ENCODE data around the gene NDUFS6.

NDUFS6 gene

GRCh38 chr5:1799602-1800471 lies 1.4 kb upstream of the NDUFS6 start, which contains the start of gene MRPL36:
Gene MRPL36 (minus strand): TSS chr5:1799837. CDS start chr5:1798935, 902 bp downstream.
- peak within 1 kb of the TSS; percentile 77 for H3K27ac ChIP-seq (ENCODE audit: low read depth, low read length)
- peaks cover 18% of the 10 kb centered on the region for H3K4me1 ChIP-seq (ENCODE audit: control insufficient read depth, insufficient read depth, low read length, unreplicated experiment)

DNA sequence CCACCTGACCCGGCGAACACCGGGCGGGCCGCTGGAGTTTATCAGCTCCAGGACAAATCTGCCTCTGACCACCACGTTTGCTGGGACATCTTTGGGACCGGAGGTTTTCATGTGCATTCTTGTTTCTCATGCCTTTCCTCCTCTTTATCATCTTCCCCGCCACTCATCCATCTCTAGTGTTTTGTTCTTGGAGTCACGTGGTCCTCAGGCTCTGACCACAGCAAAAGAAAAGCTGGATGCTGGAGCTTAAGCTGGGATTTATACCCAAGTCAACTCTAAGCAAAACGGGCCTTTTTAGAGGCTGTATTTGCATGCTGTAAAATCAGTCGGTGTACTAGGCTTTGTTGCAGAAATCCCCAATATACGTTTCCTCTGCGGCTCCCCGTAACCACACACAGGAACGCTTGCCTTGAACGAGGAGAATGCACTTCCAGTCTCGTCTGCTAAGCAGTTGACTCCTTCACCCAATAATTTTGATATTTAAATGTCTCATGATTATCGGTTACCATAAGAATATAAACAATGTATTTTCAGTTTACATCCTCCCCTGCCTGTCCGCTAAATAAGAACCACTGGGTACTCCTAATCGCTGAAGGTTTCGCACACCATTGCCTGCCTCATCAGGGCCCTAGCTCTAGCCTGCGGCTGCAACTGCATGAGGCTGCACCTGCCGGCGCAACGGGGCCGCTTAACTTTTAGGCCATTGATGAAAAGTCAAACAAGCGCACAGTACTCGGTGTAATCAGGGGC lies 560 bp upstream of the NDUFS6 start:
- peaks cover 8% of the 10 kb centered on the region; the same call in 1 of the 2 replicates for H3K36me3 ChIP-seq (ENCODE audit: insufficient read depth, low read length)
- H3K27me3 ChIP-seq (ENCODE audit: insufficient read depth, low read length) = no peaks in the 10 kb centered on the region
- H3K4me1 ChIP-seq (ENCODE audit: control insufficient read depth, insufficient read depth, low read length, unreplicated experiment) = peaks cover 15% of the 10 kb centered on the region
- H2AFZ ChIP-seq (ENCODE audit: low read length, unreplicated experiment) = peak overlapping the region; percentile 95
- peaks cover 71% of the 10 kb centered on the region for H3K79me2 ChIP-seq (ENCODE audit: control insufficient read depth, insufficient read depth, low read length, unreplicated experiment)
- H3K4me3 ChIP-seq (ENCODE audit: low read depth, low read length) = peak overlapping the region; percentile 87
- peak overlapping the region; percentile 77 for H3K27ac ChIP-seq (ENCODE audit: low read depth, low read length)

More at GRCh38 chr5:1799602-1800471, 1.4 kb upstream of the NDUFS6 start, which contains the start of gene MRPL36:
- Histone ChIP-seq H3K27me3 (ENCODE audit: insufficient read depth, low read length) (no peaks in the 10 kb centered on the region), H3K4me3 (ENCODE audit: low read depth, low read length) (peak within 1 kb of the TSS; percentile 87), H3K36me3 (ENCODE audit: insufficient read depth, low read length) (peaks cover 8% of the 10 kb centered on the region; the same call in 1 of the 2 replicates), H2AFZ (ENCODE audit: low read length, unreplicated experiment) (peak within 1 kb of the TSS; percentile 95), H3K79me2 (ENCODE audit: control insufficient read depth, insufficient read depth, low read length, unreplicated experiment) (peaks cover 64% of the 10 kb centered on the region)

DNA sequence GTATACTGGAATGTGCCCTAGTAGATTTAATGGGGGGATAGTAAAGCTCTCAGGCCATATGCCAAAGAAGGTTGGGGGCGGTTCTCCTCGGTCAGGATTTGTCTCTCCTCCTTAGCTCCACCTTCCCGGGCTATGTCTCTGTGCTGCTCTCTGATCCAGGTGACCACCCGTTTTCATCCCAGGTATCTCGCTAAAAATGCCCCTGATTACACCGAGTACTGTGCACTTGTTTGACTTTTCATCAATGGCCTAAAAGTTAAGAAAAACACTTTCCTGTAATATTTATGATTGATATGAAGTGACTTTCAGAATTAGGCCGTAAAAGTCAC lies 724 bp downstream of the NDUFS6 start:
- H2AFZ ChIP-seq (ENCODE audit: low read length, unreplicated experiment) = peak overlapping the region; percentile 95
- no peaks in the 10 kb centered on the region for H3K27me3 ChIP-seq (ENCODE audit: insufficient read depth, low read length)
- H3K27ac ChIP-seq (ENCODE audit: low read depth, low read length) = 0 out of 2 replicates have a peak overlapping the region, but pooled peaks have one; percentile 13
- H3K36me3 ChIP-seq (ENCODE audit: insufficient read depth, low read length) = peaks cover 13% of the 10 kb centered on the region; the same call in 1 of the 2 replicates
- peaks cover 15% of the 10 kb centered on the region for H3K4me1 ChIP-seq (ENCODE audit: control insufficient read depth, insufficient read depth, low read length, unreplicated experiment)
- H3K4me3 ChIP-seq (ENCODE audit: low read depth, low read length) = peak overlapping the region; percentile 87
- H3K79me2 ChIP-seq (ENCODE audit: control insufficient read depth, insufficient read depth, low read length, unreplicated experiment) = peaks cover 78% of the 10 kb centered on the region

- Histone ChIP-seq H3K4me1 (ENCODE audit: control insufficient read depth, insufficient read depth, low read length, unreplicated experiment) (peaks cover 6% of the 10 kb centered on the region), H3K36me3 (ENCODE audit: insufficient read depth, low read length) (peaks cover 6% of the 10 kb centered on the region; the same call in 1 of the 2 replicates), H2AFZ (ENCODE audit: low read length, unreplicated experiment) (no peak overlapping the region), H3K4me3 (ENCODE audit: low read depth, low read length) (no peak overlapping the region), H3K27me3 (ENCODE audit: insufficient read depth, low read length) (no peaks in the 10 kb centered on the region), H3K27ac (ENCODE audit: low read depth, low read length) (no peak overlapping the region), H3K79me2 (ENCODE audit: control insufficient read depth, insufficient read depth, low read length, unreplicated experiment) (peaks cover 80% of the 10 kb centered on the region)
Measured at GRCh38 chr5:1803192-1803591, 2.0 kb downstream of the NDUFS6 start.

DNA sequence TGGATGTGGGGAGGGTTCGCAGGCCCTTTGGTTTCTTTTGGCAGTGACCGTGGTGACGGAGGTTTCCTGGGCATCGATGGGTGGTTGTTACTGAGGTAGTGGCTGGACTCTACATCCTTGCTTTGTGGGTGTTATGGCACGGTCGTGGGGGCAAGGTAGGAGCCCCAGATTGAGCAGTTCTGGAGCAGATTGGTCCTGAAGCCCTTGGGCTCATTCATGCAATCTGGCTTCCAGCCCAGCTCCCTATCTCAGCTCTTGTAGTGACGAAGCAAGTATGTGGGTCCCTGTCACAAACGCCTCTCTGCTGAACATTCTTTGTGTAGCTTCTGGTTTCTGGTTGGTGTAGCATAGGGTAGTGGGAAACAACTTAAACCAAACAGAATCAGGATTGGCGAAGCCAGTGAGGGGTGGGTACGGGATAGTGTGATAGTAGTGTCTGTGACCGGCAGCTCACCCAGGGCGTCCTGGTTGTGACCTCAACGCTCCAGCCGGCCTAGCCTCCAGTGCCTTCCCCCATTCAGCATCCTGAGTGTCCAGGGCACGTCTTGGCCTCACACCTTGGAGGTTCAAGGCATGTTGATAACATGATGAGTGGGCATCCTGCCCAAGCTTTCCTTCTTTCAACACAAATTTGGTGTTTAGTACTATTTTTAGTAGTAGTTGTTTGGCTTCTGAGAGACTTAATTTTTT lies 2.9 kb downstream of the NDUFS6 start:
- Histone ChIP-seq H3K27ac (ENCODE audit: low read depth, low read length) (no peak overlapping the region), H3K27me3 (ENCODE audit: insufficient read depth, low read length) (no peaks in the 10 kb centered on the region), H3K36me3 (ENCODE audit: insufficient read depth, low read length) (0 out of 2 replicates have a peak, but pooled peaks cover 5% of the 10 kb centered on the region), H2AFZ (ENCODE audit: low read length, unreplicated experiment) (no peak overlapping the region), H3K79me2 (ENCODE audit: control insufficient read depth, insufficient read depth, low read length, unreplicated experiment) (peaks cover 76% of the 10 kb centered on the region), H3K4me3 (ENCODE audit: low read depth, low read length) (no peak overlapping the region), H3K4me1 (ENCODE audit: control insufficient read depth, insufficient read depth, low read length, unreplicated experiment) (peaks cover 5% of the 10 kb centered on the region)

DNA sequence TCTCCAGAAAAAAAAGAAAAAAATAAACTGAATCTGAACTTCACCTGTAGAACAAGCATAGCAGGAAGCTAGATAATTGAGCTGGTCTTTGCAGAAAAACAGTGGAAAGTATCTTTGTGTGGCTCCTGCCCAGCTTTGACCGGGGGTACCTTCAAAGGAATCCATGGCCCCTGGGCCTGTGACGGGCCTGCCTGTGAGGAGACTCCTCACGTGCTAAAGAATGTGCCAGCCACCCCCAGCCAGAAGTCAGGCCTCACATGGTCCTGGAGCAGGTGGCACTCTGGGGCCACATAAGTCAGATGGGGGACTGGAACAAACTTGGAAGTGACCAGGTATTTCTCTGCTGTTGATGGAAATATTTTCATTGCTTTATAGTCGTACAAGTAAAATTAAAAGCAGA lies 4.1 kb downstream of the NDUFS6 start:
- no peak overlapping the region for H3K4me3 ChIP-seq (ENCODE audit: low read depth, low read length)
- H3K27ac ChIP-seq (ENCODE audit: low read depth, low read length) = no peak overlapping the region
- no peaks in the 10 kb centered on the region for H3K27me3 ChIP-seq (ENCODE audit: insufficient read depth, low read length)
- H3K4me1 ChIP-seq (ENCODE audit: control insufficient read depth, insufficient read depth, low read length, unreplicated experiment) = peaks cover 5% of the 10 kb centered on the region
- no peak overlapping the region for H2AFZ ChIP-seq (ENCODE audit: low read length, unreplicated experiment)
- H3K36me3 ChIP-seq (ENCODE audit: insufficient read depth, low read length) = 0 out of 2 replicates have a peak, but pooled peaks cover 5% of the 10 kb centered on the region
- peaks cover 71% of the 10 kb centered on the region for H3K79me2 ChIP-seq (ENCODE audit: control insufficient read depth, insufficient read depth, low read length, unreplicated experiment)

- Histone ChIP-seq H3K36me3 (ENCODE audit: insufficient read depth, low read length) (peaks cover 5% of the 10 kb centered on the region; the same call in 1 of the 2 replicates), H3K4me1 (ENCODE audit: control insufficient read depth, insufficient read depth, low read length, unreplicated experiment) (peaks cover 5% of the 10 kb centered on the region), H3K79me2 (ENCODE audit: control insufficient read depth, insufficient read depth, low read length, unreplicated experiment) (peaks cover 67% of the 10 kb centered on the region)
Measured at GRCh38 chr5:1805736-1806135, 4.5 kb downstream of the NDUFS6 start.

DNA sequence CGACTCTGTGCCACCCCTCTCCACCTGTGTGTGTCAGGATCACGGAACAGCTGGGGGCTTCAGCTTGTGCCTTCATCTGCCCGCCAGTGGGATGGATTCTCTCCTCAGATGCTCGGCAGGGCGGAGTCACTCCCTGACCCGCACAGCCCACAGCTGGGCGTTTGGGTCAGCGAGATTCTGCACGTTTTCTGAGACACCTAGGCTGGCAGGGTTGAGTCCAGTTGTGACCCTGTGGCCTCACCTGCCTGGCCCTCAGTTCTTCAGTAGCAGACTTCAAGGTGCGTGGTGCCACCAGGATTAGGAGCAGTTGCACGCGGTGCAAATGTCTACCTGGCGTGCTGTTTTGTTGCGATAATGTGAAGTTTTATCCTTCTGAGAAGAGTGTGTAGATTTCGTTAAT lies 5.0 kb downstream of the NDUFS6 start:
- peaks cover 5% of the 10 kb centered on the region; the same call in 1 of the 2 replicates for H3K36me3 ChIP-seq (ENCODE audit: insufficient read depth, low read length)
- peaks cover 5% of the 10 kb centered on the region for H3K4me1 ChIP-seq (ENCODE audit: control insufficient read depth, insufficient read depth, low read length, unreplicated experiment)
- no peak overlapping the region for H3K27ac ChIP-seq (ENCODE audit: low read depth, low read length)
- peaks cover 66% of the 10 kb centered on the region for H3K79me2 ChIP-seq (ENCODE audit: control insufficient read depth, insufficient read depth, low read length, unreplicated experiment)
- no peak overlapping the region for H3K4me3 ChIP-seq (ENCODE audit: low read depth, low read length)
- no peaks in the 10 kb centered on the region for H3K27me3 ChIP-seq (ENCODE audit: insufficient read depth, low read length)
- no peak overlapping the region for H2AFZ ChIP-seq (ENCODE audit: low read length, unreplicated experiment)

More at GRCh38 chr5:1805736-1806135, 4.5 kb downstream of the NDUFS6 start:
- H3K27ac ChIP-seq (ENCODE audit: low read depth, low read length) = no peak overlapping the region
- H3K27me3 ChIP-seq (ENCODE audit: insufficient read depth, low read length) = no peaks in the 10 kb centered on the region
- H3K4me3 ChIP-seq (ENCODE audit: low read depth, low read length) = no peak overlapping the region
- H2AFZ ChIP-seq (ENCODE audit: low read length, unreplicated experiment) = no peak overlapping the region

DNA sequence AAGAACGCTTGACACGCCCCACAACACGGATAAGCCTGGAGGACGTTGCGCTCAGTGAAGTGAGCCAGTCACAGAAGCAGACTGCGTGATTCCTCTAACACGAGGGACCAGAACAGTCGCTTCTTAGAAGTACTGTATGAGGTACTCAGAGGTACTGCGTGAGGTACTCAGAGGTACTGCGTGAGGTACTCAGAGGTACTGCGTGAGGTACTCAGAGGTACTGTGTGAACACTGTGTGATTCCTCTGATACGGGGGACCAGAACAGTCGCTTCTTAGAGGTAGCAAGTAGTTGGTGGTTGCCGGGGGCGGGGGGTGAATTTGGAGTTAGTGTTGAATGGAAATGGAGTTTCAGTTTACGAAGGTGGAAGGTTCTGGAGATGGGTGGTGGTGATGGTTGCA lies 5.8 kb downstream of the NDUFS6 start:
- Histone ChIP-seq H3K27me3 (ENCODE audit: insufficient read depth, low read length) (no peaks in the 10 kb centered on the region), H3K27ac (ENCODE audit: low read depth, low read length) (no peak overlapping the region), H3K4me1 (ENCODE audit: control insufficient read depth, insufficient read depth, low read length, unreplicated experiment) (peaks cover 5% of the 10 kb centered on the region), H3K79me2 (ENCODE audit: control insufficient read depth, insufficient read depth, low read length, unreplicated experiment) (peaks cover 59% of the 10 kb centered on the region), H3K36me3 (ENCODE audit: insufficient read depth, low read length) (peaks cover 12% of the 10 kb centered on the region), H2AFZ (ENCODE audit: low read length, unreplicated experiment) (no peak overlapping the region), H3K4me3 (ENCODE audit: low read depth, low read length) (no peak overlapping the region)
